T-helper 1 cell treated with Interleukin-12 subunit alpha and Interleukin-12 subunit beta and Interleukin-4 antibody, amounts not matched to agents 30 ng/mL and 1 ng/mL, for 36 hours (primary cell): Measurements from ENCODE around the gene CSRP1. TPM values are rescaled to one million over a fixed set of nuclear protein-coding genes. Genes with fewer than 3 reads are reported as not detected.
"Not testable (repeated sequence)": the region's sequence is repeated elsewhere in the genome, so short reads cannot be mapped to it uniquely, and the experiment has no call there.

Experiments used
- intact Hi-C: fragments of 100-400 bp; cut with micrococcal nuclease; formaldehyde crosslinking; loops from one replicate; pipeline ENCODE4 v1.15.1; 2024
- total RNA-seq: library from RNA; stranded (reverse); gene quantifications from 2 replicates; pipeline ENCODE4 v1.2.3, GENCODE V29; 2022

CSRP1 gene
- total RNA-seq: 77.1 and 77.9 TPM in 2 replicates

GRCh38 chr1:201506557-201507359 lies at the start of gene CSRP1:
CSRP1 (minus strand) TSS chr1:201507123; CDS start chr1:201496303, 10,820 bp downstream.
- intact Hi-C loops: loop anchor here (1.0 to 5.0 kb wide), 6 partner anchors 24 to 484 kb away; partner anchors contain the start of genes IPO9, KIF21B and PHLDA3

- intact Hi-C loops: no loop called here
Observed at GRCh38 chr1:201555593-201555945, 48.6 kb upstream of the CSRP1 start.

GRCh38 chr1:201554789-201555592 lies 48.1 kb upstream of the CSRP1 start:
- intact Hi-C loops: no loop called here

- intact Hi-C loops: no loop called here
Observed at GRCh38 chr1:201554190-201554600, 47.3 kb upstream of the CSRP1 start.

- intact Hi-C loops: no loop called here
Observed at GRCh38 chr1:201553496-201554189, 46.7 kb upstream of the CSRP1 start.

GRCh38 chr1:201552941-201553351 lies 46.0 kb upstream of the CSRP1 start:
- intact Hi-C loops: no loop called here

GRCh38 chr1:201551877-201552731 lies 45.2 kb upstream of the CSRP1 start:
- intact Hi-C loops: no loop called here

- intact Hi-C loops: no loop called here
Observed at GRCh38 chr1:201551096-201551495, 44.2 kb upstream of the CSRP1 start.

- intact Hi-C loops: not testable (repeated sequence)
Observed at GRCh38 chr1:201549522-201549921, 42.6 kb upstream of the CSRP1 start.

GRCh38 chr1:201545851-201546492 lies 39.0 kb upstream of the CSRP1 start:
- intact Hi-C loops: no loop called here

- intact Hi-C loops: no loop called here
Observed at GRCh38 chr1:201544710-201545109, 37.8 kb upstream of the CSRP1 start.

- intact Hi-C loops: no loop called here
Observed at GRCh38 chr1:201543871-201544642, 37.1 kb upstream of the CSRP1 start.

- intact Hi-C loops: no loop called here
Observed at GRCh38 chr1:201542309-201543035, 35.5 kb upstream of the CSRP1 start.

GRCh38 chr1:201540846-201541735 lies 34.2 kb upstream of the CSRP1 start:
- intact Hi-C loops: no loop called here

GRCh38 chr1:201539561-201540431 lies 32.9 kb upstream of the CSRP1 start:
- intact Hi-C loops: no loop called here

- intact Hi-C loops: no loop called here
Observed at GRCh38 chr1:201538612-201539551, 32.0 kb upstream of the CSRP1 start, which contains the start of gene NAV1. NAV1 (plus strand) TSS chr1:201539127; CDS start chr1:201622885, 83,758 bp downstream.
